Inferior parietal cortex (tissue), 1 donor: ENCODE data around the gene DYNC1LI1.

ENCODE experiments used
- DNase-seq: peaks from one replicate; pipeline ENCODE4 v3.0.0-alpha.2; 2016; ENCODE audit errors: extremely low spot score

DYNC1LI1 gene

DNA sequence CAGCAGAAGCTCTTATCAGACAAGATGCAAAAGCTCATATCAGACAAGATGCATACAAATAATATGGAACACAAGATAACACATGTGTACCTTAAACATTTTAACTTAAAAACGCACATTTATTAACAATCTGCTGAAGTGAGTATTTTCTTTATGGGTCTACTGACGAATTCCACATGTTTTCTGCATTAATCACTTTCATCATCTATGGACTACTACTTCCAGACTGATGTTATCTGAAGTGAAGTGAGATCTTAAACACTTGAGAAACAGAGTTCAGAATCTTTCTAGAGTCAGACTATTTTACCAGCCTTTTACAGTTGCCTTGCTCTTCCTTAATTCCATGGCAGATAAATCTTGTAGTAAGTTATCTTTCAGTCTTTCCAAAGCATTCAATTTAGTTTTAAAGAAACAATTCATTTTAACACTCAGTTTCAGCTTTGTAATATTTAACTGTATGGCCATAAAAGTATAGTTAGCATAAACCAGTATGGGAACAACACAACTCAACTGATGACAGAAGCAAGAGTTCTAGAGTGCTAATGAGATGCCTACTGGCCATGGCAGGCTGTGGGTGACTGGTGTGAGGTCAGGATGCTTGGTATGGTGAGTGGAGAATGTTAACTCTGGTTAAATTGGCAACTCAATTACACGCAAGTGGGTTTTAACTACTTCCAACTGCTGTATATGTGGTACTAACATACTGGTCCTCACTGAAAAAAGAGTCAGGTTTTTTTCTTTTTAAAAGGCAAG lies 77.8 kb downstream of the DYNC1LI1 start:
- no peak for DNase-seq

DNA sequence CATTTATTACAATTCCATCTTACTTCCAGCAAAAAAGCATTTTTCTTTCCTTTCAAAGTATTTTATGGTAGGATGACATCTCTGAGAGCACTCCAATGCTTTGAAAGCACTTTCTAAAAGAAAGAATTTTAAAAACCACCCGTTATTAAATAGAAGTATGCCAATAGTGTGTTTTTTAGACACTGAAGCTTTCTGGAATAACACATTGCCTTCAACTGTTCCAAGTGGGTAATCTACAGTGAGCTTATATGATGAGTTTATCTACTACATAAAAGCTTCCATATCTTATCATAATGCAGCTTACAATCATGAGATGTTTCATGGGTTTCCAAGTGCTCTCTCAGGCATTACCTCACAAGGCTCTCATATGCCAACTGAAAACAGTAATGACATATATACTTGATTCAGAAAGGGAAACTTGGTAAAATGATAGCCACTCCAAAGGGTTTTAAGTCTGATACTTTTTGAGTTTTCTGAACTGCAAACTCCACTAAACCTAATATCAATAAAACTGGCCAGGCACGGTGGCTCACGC lies 82.1 kb downstream of the DYNC1LI1 start:
- no peak for DNase-seq

DNA sequence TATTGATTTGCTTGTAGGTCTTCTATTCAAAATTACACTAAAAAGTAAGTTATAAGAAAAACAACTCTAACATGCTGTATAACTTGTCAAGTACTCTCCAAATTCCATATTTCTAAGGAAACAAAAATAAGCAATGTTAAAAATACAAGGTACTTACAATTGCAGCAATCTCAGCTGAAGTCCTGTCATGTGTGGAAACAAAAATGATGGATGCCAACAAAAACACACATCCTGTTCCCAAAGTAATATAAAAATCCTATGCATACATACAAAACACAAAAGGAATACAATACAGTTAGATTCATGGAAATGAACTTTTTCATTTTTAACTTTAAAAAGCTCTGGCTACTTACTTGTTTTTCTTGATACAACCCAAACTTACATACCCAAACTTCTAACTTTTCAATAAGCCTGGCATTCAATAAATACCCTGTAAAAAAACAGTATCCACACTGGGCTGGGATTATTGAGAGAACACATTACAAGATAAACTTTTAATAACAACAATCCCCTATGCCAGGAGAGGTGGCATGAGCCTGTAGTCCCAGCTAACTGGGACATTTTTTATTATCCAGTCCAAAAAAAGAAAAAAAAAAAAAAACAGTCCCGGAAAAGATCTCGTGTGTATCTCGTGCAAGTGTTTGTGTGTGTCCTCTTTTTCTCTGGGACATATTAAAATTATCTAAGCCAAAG lies 82.7 kb downstream of the DYNC1LI1 start:
- DNase-seq, result no peak

DNA sequence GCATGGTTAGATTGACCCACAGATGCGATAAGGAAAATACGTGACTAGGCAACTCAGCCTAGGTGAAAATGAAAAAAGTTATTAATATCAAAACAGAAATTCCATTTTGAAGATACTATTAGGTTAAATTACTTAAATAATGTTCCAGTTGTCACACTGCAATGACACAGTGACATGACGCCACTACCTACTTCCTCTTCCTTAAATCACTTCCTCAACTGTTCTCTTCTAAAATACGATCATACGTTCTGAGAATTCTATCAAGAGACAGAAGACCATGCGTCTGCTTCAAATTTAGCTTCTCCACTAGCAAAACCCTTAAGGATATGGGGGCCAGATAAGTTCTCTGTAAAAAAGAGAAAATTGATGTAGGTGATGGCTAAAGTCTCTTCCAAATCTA lies 86.2 kb downstream of the DYNC1LI1 start:
- no peak for DNase-seq

DNA sequence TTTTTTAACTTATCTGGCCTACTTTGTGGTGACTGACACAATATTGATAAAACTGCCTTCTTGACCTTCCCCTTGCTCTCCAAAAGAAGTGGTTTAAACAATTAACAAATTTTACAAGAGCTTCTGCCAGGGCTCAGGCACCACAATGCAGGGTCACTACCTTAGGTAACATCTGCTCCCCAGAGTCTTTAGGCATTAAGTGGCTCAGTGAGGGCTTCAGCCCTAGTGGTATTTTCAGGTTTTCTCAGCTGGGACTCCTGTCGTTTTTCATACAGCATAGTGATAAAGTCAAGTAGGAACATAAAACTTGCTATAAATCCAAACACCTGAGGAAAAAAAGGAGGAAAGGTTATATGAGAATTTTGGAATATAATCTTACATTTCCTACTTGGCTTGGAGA lies 86.9 kb downstream of the DYNC1LI1 start:
- DNase-seq, result no peak

DNA sequence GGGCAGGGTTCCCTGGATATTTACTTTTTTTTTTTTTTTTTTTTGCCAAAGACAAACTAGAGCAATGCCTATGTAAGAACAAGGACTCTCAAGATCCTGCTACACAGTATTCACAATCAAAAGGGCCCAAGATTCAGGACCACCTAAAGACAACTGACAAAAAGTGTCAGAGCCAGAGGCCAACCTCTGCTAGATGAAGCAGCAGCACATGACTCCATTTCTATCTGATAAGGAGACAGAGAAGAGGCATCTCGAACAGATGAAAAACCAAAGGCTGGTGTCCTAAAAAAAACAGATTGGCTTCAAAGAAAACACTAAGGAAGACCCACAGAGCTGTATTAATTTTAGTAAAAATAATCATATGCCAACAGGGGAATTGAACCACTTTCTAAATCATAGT lies 88.0 kb downstream of the DYNC1LI1 start:
- DNase-seq, result no peak

DNA sequence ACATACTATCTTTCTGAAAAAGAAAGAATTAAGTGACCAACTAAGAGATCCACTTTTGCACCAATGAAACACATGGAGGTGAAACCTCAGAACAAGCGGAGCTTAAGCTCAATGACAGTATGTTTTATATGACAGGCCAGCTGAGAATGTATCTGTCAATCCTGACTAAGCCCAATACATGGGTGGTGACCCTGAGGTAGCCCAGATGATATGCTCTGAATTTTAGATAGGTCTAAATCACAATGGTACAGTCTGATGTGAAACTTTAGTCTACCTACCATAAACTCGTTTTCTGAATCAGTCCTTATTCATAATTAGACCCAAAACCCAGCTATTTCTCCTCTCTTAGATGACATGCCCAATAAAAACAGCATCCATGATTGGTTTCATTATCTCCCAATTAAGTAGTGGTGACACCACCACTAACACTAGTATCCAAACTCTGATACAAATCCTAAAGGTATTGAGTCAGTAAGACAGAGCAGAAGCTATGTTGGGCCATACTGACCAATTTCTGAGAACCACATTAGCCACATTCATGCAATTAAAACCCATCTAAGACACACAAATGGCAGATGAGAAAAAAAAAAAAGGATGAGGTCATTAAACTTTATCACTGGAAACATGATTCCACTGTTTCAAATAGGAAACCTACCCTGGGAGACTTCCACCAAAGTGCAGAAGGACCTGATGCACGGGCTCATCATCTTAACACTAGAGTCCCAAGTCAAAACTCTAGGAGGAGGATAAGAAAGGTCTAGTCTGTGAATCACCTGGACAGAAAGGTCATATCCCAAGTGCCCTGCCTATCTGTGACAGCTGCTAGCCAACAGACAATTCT lies 88.6 kb downstream of the DYNC1LI1 start:
- no peak for DNase-seq

DNA sequence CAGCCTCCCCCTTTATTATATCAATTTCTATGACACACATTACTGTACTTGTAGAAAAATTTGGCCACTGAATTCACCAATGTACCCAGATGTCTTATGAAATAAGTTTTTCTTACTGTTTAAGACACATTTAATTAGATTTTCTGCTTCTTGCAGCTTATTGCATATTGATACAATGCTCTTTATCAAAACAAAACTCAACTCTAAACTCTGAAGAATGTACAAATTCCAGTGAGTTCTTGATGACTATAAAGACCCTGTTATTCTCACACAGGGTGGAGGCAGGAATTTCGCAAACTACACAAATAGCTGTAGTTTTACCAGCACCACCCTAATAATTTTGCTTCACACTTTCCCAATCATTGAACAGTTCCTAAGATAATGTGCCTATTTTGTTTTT lies 90.1 kb downstream of the DYNC1LI1 start:
- no peak for DNase-seq
